NCI-H2081 (cell line): ENCODE data around the gene IRF6.
A peak's percentile ranks its signal among the peaks of the same experiment; 100 is the strongest.

Experiments used
- DNase-seq, 2 experiments: peaks; one replicate each; lab custom pipeline; 2025; lab: John Stamatoyannopoulos, UW

The IRF6 gene

DNA sequence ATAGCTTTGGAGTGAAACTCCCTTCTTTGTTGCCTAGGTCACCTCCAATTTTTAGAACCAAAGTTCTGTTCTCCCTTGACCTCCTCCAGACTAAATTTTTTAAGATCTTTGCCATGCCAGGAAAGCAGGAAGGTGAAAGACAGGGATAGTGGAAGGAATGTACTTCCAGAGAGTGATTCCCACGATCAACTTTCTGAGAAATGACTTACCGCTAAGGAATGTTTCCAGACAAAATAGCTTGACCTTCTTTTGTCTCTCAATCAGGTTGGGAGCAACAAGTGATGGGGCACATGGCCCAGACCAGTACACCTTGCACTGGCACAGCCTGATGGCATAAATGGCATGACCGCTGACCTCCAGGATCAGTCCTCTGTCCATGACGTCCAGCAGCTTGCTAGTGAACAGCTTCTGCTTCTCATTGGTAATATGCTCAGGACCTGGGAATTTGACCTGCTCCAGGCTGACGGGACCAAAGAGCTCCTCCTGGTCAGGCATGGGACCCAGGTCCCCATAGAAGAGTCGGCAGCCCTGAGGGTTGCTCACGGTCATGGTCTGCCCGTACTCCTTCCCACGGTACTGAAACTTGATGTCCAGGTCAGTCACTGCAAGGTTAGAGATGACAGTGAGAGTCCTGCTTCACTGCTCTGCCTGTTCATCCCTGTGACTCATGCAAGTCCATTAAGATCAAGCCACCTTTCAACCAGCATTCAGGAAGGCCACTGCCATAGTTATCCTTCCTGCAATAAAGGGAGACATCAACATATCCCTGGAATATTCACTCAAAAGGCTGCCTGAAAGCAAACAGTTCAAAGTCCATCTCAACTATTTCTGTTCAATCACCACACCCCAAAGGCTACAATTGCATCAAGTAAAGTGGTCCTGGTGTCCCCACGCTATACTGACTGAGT is 15.4 kb downstream of the IRF6 start:
- no peak for DNase-seq

- no peak for DNase-seq
Observed at GRCh38 chr1:209789245-209789644, 16.7 kb downstream of the IRF6 start.

GRCh38 chr1:209787551-209787950 is 18.4 kb downstream of the IRF6 start:
- DNase-seq, result peak in 1 of 2 experiments; percentile 33

- no peak for DNase-seq
Observed at GRCh38 chr1:209786146-209786545, 19.8 kb downstream of the IRF6 start.

DNA sequence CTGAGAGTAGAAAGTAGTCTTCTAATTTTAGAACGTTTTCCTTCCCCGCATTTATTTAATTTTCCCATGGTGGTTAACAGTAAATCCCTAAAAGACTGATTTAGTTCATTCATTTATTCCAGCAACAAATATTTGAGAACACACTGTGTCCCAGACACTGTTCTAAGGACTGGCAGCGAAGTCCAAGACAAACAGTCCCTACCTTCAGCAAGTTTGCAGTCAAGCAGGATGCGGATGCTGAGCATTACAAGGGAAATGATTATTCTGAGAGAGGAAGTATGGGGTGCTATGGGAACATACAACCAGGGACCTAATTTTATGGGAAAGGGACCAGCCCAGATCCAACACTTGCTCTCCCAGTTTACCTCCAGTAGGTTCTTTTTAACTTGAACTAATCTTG is 20.4 kb downstream of the IRF6 start:
- DNase-seq, result no peak

DNA sequence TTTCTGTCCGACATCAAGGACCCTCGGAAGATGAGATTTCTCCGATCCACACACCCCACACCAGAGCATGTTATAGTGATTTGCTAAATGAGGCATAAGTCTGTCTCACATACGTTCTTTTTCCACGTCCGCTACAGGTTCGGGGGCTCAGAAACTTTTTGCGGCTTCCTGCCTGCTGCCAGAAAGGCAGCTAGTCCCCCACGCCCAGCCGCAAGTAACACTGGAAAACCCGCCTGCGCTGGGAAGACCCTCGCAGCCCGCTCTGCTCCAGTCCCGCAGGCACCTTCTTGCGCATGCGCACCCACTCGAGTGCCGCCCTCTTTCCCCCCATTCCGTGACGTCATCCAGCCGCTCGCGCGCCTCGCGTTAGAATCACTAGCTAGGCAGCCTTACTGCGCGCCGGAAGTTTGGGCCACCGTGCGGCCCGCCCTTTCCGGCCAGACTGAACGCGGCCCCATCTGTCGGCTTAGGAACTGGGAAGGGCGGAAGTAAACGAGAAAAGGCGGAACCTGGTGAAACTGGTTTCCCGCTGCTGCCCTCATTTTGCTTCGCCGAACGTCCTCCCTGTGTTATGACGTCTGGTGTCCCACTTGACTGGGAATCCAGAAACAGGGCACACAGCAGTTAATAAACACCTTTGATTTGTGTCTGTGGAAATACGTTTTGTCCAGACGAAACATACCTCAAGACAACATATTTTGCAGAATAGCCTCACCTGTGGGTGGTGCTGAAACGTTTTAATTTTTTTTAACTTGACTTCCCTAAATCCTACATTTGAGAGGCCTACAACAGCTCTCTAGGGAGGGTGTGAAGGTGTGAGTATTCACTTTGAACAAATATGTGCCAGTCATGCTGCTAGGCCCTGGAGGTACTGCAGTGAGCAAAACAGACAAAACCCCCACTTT is 21.4 kb downstream of the IRF6 start, which contains the start of gene C1orf74:
Gene C1orf74 (minus strand): TSS at position 295 of the 905 bp plus-strand sequence. CDS start 925 bp downstream, outside the sequence.
- DNase-seq, result peak; percentile 99

DNA sequence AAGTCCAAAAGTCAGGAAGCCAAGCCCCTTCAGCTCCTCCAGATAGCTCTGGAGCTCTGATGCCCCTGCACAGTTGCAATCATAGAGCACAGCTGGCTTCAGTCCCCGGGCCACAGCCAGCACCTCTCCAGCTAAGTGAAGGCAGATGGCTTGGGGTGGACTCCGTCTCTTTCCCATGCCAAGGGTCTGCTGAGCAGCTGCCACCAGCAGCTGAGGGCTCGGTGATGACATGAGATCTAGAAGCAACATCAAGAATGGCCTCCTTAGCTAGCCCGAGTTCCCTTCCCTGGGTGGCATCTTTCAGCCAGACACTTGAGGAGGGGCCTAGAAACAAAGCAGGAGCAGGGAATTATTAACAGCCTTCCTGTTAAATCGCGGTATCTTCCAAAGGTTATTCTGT is 22.6 kb downstream of the IRF6 start:
- DNase-seq, result no peak

GRCh38 chr1:209780268-209780667 is 25.7 kb downstream of the IRF6 start:
- DNase-seq, result no peak

- DNase-seq, result no peak
Observed at GRCh38 chr1:209778102-209778501, 27.8 kb downstream of the IRF6 start.

DNA sequence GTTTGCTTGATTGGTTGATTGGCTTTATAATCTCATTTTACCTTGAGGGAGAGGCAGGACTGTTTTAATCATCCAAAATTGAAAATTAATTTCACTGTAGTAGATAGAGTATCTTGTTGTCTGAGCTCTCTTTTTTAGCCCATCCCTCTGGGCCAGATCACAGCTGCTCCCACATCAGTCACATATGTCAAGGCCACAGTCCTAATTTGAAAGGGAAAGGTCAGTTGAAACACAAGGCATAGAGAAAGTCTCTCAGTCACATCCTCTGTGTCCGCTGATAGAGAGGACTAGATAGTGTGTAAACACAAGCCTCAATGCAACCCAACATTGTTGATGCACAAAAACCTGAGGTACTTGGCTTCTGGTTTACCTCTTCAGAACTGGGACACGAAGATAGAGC is 28.4 kb downstream of the IRF6 start:
- DNase-seq, result no peak

GRCh38 chr1:209775678-209776077 is 30.3 kb downstream of the IRF6 start:
- DNase-seq, result no peak

- DNase-seq, result no peak
Observed at GRCh38 chr1:209774592-209774991, 31.4 kb downstream of the IRF6 start.

- no peak for DNase-seq
Observed at GRCh38 chr1:209772126-209772525, 33.8 kb downstream of the IRF6 start.

- no peak for DNase-seq
Observed at GRCh38 chr1:209770636-209771415, 35.1 kb downstream of the IRF6 start.

DNA sequence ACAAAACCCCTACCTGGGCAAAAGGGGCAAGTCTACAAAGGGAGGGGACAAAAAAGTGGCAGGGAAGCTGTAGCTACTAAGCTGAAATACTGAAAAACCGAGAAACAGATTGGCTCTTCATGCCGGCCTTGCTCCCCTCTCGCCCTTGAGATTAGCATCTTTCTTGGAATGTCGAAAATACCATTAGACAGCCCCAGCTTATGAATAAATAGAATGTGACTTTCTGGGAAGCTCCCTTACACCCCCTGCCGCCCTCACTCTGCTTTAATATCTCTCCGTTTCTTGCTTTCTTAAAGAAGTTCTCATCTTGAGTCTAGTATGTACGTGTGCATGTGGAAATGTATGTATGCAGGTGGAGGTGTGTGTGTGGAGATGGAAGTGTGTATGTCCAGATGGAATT is 36.0 kb downstream of the IRF6 start:
- DNase-seq, result no peak

- peak in 1 of 2 experiments; percentile 23 for DNase-seq
Observed at GRCh38 chr1:209769171-209769904, 36.6 kb downstream of the IRF6 start.

DNA sequence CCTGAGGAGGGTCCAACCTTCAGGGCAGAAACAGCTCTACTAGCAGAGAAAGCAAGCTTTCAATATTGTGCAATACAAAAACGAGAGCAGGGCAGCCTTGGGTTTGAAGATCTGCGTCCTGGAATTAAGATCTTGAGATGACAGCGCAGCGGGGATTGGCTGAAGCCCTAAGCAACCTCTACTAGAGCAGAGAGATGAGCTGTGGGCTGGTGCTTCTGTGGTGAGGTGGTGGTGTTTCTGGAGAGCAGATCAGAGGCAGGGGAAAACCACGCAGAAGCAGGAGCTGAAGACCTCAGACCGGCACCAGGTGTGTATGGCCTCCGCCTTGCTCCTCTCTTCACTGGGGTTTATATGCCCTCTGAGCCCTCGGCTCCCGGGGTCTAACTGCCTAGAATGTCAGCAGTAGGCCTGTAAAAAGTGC is 37.6 kb downstream of the IRF6 start:
- no peak for DNase-seq

DNA sequence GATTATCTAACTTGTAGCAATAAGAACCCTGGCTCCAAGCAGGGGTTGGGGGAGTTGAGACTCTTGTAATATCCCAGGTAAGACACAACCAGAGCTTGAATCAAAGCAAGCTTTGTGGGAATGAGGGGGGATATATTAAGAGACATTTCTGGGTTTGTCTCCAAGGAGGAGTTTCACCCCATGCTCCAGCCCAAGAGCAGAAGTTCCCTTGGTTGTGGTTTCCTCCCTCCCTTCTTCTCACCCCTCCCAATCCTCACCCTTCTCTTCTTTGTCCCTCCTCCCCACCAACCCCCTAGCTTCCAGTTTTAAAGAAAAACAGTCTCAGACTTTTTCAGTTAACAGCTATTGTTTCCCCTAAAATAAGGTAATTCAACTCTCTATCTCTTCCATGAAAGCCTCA is 38.2 kb downstream of the IRF6 start:
- DNase-seq, result no peak

DNA sequence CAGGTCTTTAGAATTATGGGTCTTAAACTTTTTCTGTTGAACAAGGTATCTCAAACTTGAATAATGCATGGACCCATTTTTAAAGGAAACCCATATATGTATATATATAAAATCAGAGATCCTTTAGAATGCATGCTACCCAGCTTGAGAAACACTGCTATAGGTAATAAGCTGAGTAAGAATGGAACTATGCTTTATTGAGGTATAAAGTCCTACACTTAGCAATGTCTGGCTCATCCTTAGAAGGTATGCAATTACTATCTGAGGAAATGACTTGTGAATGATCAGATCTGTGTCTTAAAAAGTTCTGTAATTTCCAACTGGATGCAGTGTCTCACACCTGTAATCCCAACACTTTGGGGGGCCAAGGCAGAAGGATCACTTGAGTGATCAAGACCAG is 38.8 kb downstream of the IRF6 start:
- no peak for DNase-seq

GRCh38 chr1:209766051-209766450 is 39.9 kb downstream of the IRF6 start:
- no peak for DNase-seq

DNA sequence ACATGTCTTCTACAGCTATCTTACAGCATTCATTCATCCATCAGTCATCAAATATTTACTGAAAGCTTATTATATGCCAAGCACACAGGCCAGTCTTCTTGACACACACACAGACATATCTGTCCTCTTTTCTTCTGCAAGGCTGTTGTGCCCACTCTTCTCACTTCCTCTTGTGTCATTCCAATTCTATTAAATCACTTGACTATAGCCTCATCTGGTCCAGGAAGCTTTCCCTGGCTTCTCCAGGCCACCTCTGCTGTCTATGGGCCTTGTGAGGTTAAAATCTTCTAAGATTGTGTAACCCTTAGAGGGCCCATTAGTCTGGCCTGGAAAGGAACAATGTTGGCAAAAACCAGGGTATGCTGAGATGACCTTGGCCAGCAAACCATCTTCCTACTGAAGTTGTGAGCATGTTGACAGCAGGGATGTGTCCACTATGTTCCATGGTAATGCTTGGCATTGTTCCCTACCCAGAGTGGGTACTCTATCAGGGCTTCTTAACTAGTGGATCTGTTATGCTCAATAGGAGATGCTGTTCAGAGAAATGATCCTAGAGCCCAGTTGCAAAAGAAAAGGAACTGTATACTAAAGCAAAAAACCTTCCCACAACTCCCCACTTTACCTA is 44.8 kb downstream of the IRF6 start:
- no peak for DNase-seq
